ENCODE results near the gene ARFGEF3. TPM values are rescaled to one million over a fixed set of nuclear protein-coding genes. Genes with fewer than 3 reads are reported as not detected.

Gene ARFGEF3
- total and polyA plus RNA-seq, 2 experiments from 2014 or later: 0.43 to 1.1 TPM

DNA sequence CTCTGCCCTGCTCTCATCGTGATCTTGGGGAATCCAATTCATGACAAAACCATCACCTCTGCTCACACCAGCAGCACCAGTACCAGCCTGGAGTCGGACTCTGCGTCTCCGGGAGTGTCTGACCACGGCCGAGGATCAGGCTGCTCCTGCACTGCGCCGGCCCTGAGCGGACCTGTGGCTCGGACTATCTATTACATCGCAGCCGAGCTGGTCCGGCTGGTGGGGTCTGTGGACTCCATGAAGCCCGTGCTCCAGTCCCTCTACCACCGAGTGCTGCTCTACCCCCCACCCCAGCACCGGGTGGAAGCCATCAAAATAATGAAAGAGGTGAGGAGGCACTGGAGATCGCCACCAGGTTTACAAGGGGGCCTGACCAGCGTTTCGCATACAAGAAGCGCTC lies 93.7 kb downstream of the ARFGEF3 start:
- H3K36me3 ChIP-seq: no peaks in the 10 kb centered on the region
- H3K4me3 ChIP-seq: no peak overlapping the region
- TF ChIP-seq, protein P1, sequence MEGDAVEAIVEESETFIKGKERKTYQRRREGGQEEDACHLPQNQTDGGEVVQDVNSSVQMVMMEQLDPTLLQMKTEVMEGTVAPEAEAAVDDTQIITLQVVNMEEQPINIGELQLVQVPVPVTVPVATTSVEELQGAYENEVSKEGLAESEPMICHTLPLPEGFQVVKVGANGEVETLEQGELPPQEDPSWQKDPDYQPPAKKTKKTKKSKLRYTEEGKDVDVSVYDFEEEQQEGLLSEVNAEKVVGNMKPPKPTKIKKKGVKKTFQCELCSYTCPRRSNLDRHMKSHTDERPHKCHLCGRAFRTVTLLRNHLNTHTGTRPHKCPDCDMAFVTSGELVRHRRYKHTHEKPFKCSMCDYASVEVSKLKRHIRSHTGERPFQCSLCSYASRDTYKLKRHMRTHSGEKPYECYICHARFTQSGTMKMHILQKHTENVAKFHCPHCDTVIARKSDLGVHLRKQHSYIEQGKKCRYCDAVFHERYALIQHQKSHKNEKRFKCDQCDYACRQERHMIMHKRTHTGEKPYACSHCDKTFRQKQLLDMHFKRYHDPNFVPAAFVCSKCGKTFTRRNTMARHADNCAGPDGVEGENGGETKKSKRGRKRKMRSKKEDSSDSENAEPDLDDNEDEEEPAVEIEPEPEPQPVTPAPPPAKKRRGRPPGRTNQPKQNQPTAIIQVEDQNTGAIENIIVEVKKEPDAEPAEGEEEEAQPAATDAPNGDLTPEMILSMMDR (IDR thresholded peaks at IDR 0.05; ENCODE audit: low read depth, low read length): no peak
- H3K27me3 ChIP-seq: no peaks in the 10 kb centered on the region
- H3K9me3 ChIP-seq (ENCODE audit: low read depth): no peaks in the 10 kb centered on the region
- H3K27ac ChIP-seq: no peak overlapping the region
- no peak for DNase-seq (ENCODE audit: low read depth in 1 of 2, low spot score in 1 of 2)
- no peaks in the 10 kb centered on the region for H3K4me1 ChIP-seq (ENCODE audit: low read depth)

- Histone ChIP-seq H3K36me3 (no peaks in the 10 kb centered on the region), H3K4me1 (ENCODE audit: low read depth) (no peaks in the 10 kb centered on the region), H3K27me3 (peaks cover 3% of the 10 kb centered on the region), H3K27ac (no peak overlapping the region), H3K4me3 (no peak overlapping the region), H3K9me3 (ENCODE audit: low read depth) (no peaks in the 10 kb centered on the region)
- no peak for DNase-seq (ENCODE audit: low read depth in 1 of 2, low spot score in 1 of 2)
- TF ChIP-seq, protein P1 (IDR thresholded peaks at IDR 0.05; ENCODE audit: low read depth, low read length): no peak
These were observed 95.9 kb downstream of the ARFGEF3 start for GRCh38 chr6:138257638-138258040.

GRCh38 chr6:138258197-138258596 lies 96.5 kb downstream of the ARFGEF3 start:
- TF ChIP-seq, protein P1 (IDR thresholded peaks at IDR 0.05; ENCODE audit: low read depth, low read length): no peak
- H3K9me3 ChIP-seq (ENCODE audit: low read depth): no peaks in the 10 kb centered on the region

DNA sequence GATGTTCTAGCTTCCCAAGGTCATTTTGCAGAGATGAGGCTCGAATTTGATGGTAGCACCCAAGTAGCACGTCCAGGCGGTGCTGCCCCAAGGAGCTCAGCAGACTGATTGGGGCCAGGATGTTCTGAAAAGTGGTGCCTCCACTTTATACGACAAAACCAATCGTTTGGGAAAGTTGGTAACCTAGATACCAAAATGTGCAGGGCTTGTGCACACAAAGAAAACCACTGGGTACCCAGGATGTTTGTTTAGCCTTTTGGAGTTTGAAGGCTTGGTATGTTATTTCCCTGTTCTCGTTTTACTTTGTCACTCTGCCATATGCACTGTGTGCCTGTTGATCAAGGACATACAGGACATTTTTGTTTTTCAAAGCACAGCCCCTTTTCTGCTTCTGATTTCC lies 97.3 kb downstream of the ARFGEF3 start:
- TF ChIP-seq, protein P1 (IDR thresholded peaks at IDR 0.05; ENCODE audit: low read depth, low read length): no peak
- H3K27me3 ChIP-seq: peaks cover 3% of the 10 kb centered on the region
- H3K4me3 ChIP-seq: no peak overlapping the region
- H3K27ac ChIP-seq: no peak overlapping the region
- no peak for DNase-seq (ENCODE audit: low read depth in 1 of 2, low spot score in 1 of 2)
- H3K36me3 ChIP-seq: no peaks in the 10 kb centered on the region
- H3K4me1 ChIP-seq (ENCODE audit: low read depth): no peaks in the 10 kb centered on the region
- H3K9me3 ChIP-seq (ENCODE audit: low read depth): no peaks in the 10 kb centered on the region

More at GRCh38 chr6:138258197-138258596, 96.5 kb downstream of the ARFGEF3 start:
- Histone ChIP-seq H3K36me3 (no peaks in the 10 kb centered on the region), H3K27me3 (peaks cover 3% of the 10 kb centered on the region), H3K4me1 (ENCODE audit: low read depth) (no peaks in the 10 kb centered on the region), H3K27ac (no peak overlapping the region), H3K4me3 (no peak overlapping the region)
- DNase-seq (ENCODE audit: low read depth in 1 of 2, low spot score in 1 of 2): no peak

GRCh38 chr6:138261116-138261780 lies 99.5 kb downstream of the ARFGEF3 start:
- H3K9me3 ChIP-seq (ENCODE audit: low read depth): no peaks in the 10 kb centered on the region
- no peak for DNase-seq (ENCODE audit: low read depth in 1 of 2, low spot score in 1 of 2)

More at GRCh38 chr6:138261116-138261780, 99.5 kb downstream of the ARFGEF3 start:
- Histone ChIP-seq H3K4me1 (ENCODE audit: low read depth) (no peaks in the 10 kb centered on the region), H3K36me3 (no peaks in the 10 kb centered on the region), H3K27ac (no peak overlapping the region), H3K4me3 (no peak overlapping the region), H3K27me3 (peaks cover 3% of the 10 kb centered on the region)
- TF ChIP-seq, protein P1 (IDR thresholded peaks at IDR 0.05; ENCODE audit: low read depth, low read length): no peak
